NB4 (cell line): ENCODE data around the gene CADM1.

ENCODE experiments used
- MYC ChIP-seq: IDR thresholded peaks from 2 replicates; pipeline ENCODE4 v1.6.1; 2011; ENCODE audit warnings: low read depth, low read length
- POLR2A ChIP-seq: IDR thresholded peaks from 2 replicates; pipeline ENCODE4 v1.6.1; 2011; ENCODE audit warnings: mild to moderate bottlenecking; ENCODE audit not compliant: insufficient read length; ENCODE audit errors: extremely low read depth
- TF ChIP-seq, protein P1 (sequence below): IDR thresholded peaks from one replicate; pipeline ENCODE4 v1.5.1; 2012; ENCODE audit warnings: low read depth, low read length

DNA sequence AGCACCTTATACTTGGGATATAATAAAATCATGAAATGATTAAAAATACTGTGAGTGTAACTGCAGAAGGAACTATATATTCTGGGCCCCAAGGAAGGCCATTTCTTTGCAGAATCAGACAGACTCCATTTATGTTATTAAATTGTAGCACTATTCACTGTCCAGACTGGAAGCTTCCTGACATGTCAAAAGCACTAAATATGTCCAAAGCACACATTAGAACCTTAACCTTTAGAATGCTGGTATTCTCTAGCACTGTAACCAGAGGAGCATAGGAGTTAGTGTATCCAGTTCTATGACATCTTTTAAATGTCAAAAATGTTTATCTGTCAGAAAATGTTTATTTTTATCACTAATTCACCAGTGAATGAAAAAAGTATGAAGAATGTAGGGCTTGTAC is 246.9 kb downstream of the CADM1 start:
- TF ChIP-seq, protein P1, sequence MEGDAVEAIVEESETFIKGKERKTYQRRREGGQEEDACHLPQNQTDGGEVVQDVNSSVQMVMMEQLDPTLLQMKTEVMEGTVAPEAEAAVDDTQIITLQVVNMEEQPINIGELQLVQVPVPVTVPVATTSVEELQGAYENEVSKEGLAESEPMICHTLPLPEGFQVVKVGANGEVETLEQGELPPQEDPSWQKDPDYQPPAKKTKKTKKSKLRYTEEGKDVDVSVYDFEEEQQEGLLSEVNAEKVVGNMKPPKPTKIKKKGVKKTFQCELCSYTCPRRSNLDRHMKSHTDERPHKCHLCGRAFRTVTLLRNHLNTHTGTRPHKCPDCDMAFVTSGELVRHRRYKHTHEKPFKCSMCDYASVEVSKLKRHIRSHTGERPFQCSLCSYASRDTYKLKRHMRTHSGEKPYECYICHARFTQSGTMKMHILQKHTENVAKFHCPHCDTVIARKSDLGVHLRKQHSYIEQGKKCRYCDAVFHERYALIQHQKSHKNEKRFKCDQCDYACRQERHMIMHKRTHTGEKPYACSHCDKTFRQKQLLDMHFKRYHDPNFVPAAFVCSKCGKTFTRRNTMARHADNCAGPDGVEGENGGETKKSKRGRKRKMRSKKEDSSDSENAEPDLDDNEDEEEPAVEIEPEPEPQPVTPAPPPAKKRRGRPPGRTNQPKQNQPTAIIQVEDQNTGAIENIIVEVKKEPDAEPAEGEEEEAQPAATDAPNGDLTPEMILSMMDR, result no peak
- TF ChIP-seq POLR2A, result no peak
- no peak for TF ChIP-seq MYC
